Astrocyte (in vitro differentiated cells and primary cell): ENCODE data around the gene HM13.

ENCODE experiments used
- EZH2 ChIP-seq: IDR thresholded peaks from 2 replicates; pipeline ENCODE4 v1.6.1; 2012; ENCODE audit warnings: mild to moderate bottlenecking, low read length, inconsistent platforms; ENCODE audit not compliant: insufficient read depth
- TF ChIP-seq, protein P1 (sequence below): IDR thresholded peaks from 2 replicates; pipeline ENCODE4 v1.5.1; 2011; ENCODE audit warnings: low read depth, mild to moderate bottlenecking, inconsistent platforms, low read length, moderate library complexity; ENCODE audit not compliant: insufficient read depth

DNA sequence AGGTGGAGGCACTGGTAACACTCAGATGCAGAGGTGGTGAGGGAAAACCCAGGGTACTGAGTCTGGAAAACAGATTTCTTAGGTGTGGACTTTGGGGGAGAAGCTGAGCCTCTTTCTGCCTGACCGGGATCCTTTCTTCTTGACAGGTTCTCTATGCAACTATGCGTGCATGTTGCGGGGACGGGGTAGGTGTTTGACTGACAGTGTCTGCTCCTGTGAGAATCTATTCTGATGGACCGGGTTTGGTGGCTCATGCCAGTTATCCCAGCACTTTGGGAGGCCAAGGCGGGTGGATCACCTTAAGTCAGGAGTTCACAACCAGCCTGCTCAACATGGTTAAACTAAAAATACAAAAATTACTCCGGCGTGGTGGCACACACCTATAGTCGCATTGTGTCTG, 63.0 kb downstream of the HM13 start:
- TF ChIP-seq, protein P1, sequence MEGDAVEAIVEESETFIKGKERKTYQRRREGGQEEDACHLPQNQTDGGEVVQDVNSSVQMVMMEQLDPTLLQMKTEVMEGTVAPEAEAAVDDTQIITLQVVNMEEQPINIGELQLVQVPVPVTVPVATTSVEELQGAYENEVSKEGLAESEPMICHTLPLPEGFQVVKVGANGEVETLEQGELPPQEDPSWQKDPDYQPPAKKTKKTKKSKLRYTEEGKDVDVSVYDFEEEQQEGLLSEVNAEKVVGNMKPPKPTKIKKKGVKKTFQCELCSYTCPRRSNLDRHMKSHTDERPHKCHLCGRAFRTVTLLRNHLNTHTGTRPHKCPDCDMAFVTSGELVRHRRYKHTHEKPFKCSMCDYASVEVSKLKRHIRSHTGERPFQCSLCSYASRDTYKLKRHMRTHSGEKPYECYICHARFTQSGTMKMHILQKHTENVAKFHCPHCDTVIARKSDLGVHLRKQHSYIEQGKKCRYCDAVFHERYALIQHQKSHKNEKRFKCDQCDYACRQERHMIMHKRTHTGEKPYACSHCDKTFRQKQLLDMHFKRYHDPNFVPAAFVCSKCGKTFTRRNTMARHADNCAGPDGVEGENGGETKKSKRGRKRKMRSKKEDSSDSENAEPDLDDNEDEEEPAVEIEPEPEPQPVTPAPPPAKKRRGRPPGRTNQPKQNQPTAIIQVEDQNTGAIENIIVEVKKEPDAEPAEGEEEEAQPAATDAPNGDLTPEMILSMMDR, result no peak
- no peak for TF ChIP-seq EZH2
